Measurements from ENCODE around the gene MRRF.

- TF ChIP-seq CTCF (IDR thresholded peaks at IDR 0.05) (no peak), EZH2phosphoT487 (IDR thresholded peaks at IDR 0.05) (no peak), EZH2 (IDR thresholded peaks at IDR 0.05) (no peak)
Measured at GRCh38 chr9:122307061-122307460, 42.4 kb downstream of the MRRF start.
